Measurements from ENCODE around the gene E2F4. TPM values are rescaled to one million over a fixed set of nuclear protein-coding genes. Genes with fewer than 3 reads are reported as not detected.

Gene E2F4
- total RNA-seq, 1 experiment from 2014 or later, result 86.2 TPM

DNA sequence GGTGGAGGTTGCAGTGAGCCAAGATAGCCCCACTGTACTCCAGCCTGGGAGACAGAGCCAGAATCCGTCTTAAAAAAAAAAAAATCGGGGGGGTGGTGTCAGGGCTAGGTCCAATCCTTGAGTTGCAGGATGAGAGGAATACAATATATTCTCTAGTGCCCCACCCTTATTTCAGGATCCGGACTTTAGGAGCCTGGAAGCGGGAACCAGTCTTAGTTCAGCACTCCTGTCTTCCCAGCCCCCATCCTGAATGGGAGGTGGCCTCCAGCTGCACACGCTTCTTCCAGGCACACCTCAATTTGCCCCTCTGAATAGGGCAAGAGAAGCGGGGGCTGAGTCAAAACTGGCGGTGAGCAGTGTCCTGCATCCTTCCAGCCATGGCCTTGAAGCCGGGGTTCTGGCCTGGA is 53.7 kb downstream of the E2F4 start:
- H3K4me1 ChIP-seq (ENCODE audit: insufficient read depth, low read length), result peaks cover 65% of the 10 kb centered on the region
- peak overlapping the region; percentile 95 for H3K4me2 ChIP-seq (ENCODE audit: low read length)
- TF ChIP-seq, protein P1, sequence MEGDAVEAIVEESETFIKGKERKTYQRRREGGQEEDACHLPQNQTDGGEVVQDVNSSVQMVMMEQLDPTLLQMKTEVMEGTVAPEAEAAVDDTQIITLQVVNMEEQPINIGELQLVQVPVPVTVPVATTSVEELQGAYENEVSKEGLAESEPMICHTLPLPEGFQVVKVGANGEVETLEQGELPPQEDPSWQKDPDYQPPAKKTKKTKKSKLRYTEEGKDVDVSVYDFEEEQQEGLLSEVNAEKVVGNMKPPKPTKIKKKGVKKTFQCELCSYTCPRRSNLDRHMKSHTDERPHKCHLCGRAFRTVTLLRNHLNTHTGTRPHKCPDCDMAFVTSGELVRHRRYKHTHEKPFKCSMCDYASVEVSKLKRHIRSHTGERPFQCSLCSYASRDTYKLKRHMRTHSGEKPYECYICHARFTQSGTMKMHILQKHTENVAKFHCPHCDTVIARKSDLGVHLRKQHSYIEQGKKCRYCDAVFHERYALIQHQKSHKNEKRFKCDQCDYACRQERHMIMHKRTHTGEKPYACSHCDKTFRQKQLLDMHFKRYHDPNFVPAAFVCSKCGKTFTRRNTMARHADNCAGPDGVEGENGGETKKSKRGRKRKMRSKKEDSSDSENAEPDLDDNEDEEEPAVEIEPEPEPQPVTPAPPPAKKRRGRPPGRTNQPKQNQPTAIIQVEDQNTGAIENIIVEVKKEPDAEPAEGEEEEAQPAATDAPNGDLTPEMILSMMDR (conservative IDR thresholded peaks at IDR 0.05; ENCODE audit: low read depth, low read length), result no peak
- no peak for TF ChIP-seq EZH2 (IDR thresholded peaks at IDR 0.05; ENCODE audit: low read length, unreplicated experiment)
- no peak for TF ChIP-seq EZH2phosphoT487 (IDR thresholded peaks at IDR 0.05; ENCODE audit: borderline replicate concordance, low read length)
- peak overlapping the region; percentile 60 for H3K9ac ChIP-seq (ENCODE audit: low read length)
- ATAC-seq (no peak), DNase-seq (peak; percentile 39)
- no peaks in the 10 kb centered on the region for H3K36me3 ChIP-seq (ENCODE audit: low read depth, low read length)
- peaks cover 15% of the 10 kb centered on the region for H3F3A ChIP-seq (ENCODE audit: low read length, unreplicated experiment)
- no peaks in the 10 kb centered on the region for H3K9me3 ChIP-seq (ENCODE audit: low read length)
- no TSS peak for BruUV-seq (replicated peaks)
- H3K27ac ChIP-seq (ENCODE audit: low read length), result peak overlapping the region; percentile 88
- peak overlapping the region; percentile 89 for H3K4me3 ChIP-seq (ENCODE audit: low read length)
- H4K20me1 ChIP-seq (ENCODE audit: low read length), result no peaks in the 10 kb centered on the region
- H3K27me3 ChIP-seq (ENCODE audit: low read length), result no peaks in the 10 kb centered on the region
- intact Hi-C loops (cut with micrococcal nuclease), result loop anchor here (10.0 kb wide), 1 partner anchor 51 kb away; the partner anchor contains the start of genes E2F4, ELMO3 and EXOC3L1
- no peaks in the 10 kb centered on the region for H3K9me2 ChIP-seq (replicated peaks; ENCODE audit: low read length)
- POLR2A ChIA-PET (ENCODE audit: unreplicated experiment), result interaction anchor here (0.6 kb wide), 1 partner anchor 57 kb away, joined by 3 read pairs; no protein-coding TSS in a partner anchor
- peaks cover 49% of the 10 kb centered on the region for H3K79me2 ChIP-seq (ENCODE audit: low read length)
- peak overlapping the region; percentile 64 for H2AFZ ChIP-seq (ENCODE audit: low read length)
- CTCF ChIA-PET, result interaction anchor here (1.1 kb wide), 1 partner anchor 31 kb away, joined by 3 read pairs; no protein-coding TSS in a partner anchor

DNA sequence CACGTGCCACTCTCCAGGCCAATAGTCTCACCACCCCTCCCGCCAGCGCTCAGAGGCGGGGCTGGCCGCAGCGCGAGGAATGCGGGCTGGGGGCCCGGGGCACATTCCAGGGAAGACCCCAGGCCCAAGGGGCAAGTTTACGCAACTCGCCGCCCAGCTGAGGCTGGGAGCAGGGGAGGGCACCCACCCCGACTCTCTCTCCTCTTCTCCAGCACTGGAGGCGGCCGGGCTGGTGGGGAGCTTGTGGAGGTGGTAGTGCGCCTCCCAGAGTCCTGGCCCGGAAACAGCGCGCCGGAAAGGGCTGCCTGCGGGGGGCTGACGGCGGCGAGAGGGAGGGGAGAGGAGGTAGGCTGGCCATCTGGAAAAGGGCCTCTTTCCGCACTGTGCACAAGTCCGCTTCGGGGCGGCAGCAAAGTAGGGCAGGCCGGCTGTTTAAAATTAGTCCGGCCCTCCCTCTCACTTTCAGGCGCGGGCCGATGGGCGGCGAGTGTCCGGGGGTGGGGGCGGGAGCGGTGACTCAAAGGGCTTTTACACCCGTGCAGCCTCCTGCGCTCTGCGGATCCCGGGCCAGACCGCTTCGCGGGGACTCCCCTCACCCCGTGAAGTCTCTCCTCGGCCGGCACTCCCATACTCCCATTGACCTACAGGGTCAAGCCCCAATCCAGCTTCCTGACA is 54.3 kb downstream of the E2F4 start:
- DNase-seq (peak; percentile 55), ATAC-seq (peak; percentile 11)
- CTCF ChIA-PET, result interaction anchor here (1.1 to 1.4 kb wide), 3 partner anchors 31 to 153 kb away, joined by 3 to 5 read pairs (median 4); no protein-coding TSS in a partner anchor
- intact Hi-C loops (cut with micrococcal nuclease), result loop anchor here (10.0 kb wide), 1 partner anchor 51 kb away; the partner anchor contains the start of genes E2F4, ELMO3 and EXOC3L1
- Histone ChIP-seq H3K9me2 (replicated peaks; ENCODE audit: low read length) (no peaks in the 10 kb centered on the region), H3K27me3 (ENCODE audit: low read length) (no peaks in the 10 kb centered on the region), H3F3A (ENCODE audit: low read length, unreplicated experiment) (peaks cover 15% of the 10 kb centered on the region), H3K4me1 (ENCODE audit: insufficient read depth, low read length) (peaks cover 60% of the 10 kb centered on the region), H3K79me2 (ENCODE audit: low read length) (peaks cover 48% of the 10 kb centered on the region), H2AFZ (ENCODE audit: low read length) (peak overlapping the region; percentile 64), H3K9me3 (ENCODE audit: low read length) (no peaks in the 10 kb centered on the region), H3K9ac (ENCODE audit: low read length) (peak overlapping the region; percentile 60), H3K4me3 (ENCODE audit: low read length) (peak overlapping the region; percentile 89), H3K36me3 (ENCODE audit: low read depth, low read length) (no peaks in the 10 kb centered on the region), H4K20me1 (ENCODE audit: low read length) (no peaks in the 10 kb centered on the region), H3K27ac (ENCODE audit: low read length) (peak overlapping the region; percentile 88), H3K4me2 (ENCODE audit: low read length) (peak overlapping the region; percentile 95)
- POLR2A ChIA-PET (ENCODE audit: unreplicated experiment), result interaction anchor here (0.6 kb wide), 3 partner anchors 57 to 478 kb away, joined by 3 to 8 read pairs (median 4); no protein-coding TSS in a partner anchor
- TF ChIP-seq EZH2phosphoT487 (IDR thresholded peaks at IDR 0.05; ENCODE audit: borderline replicate concordance, low read length), result no peak
- TF ChIP-seq, protein P1 (conservative IDR thresholded peaks at IDR 0.05; ENCODE audit: low read depth, low read length), result peak; percentile 43
- BruUV-seq (replicated peaks), result no TSS peak
